Kidney epithelial cell (primary cell): ENCODE results near the gene LIN28B. TPM values are rescaled to one million over a fixed set of nuclear protein-coding genes. Genes with fewer than 3 reads are reported as not detected.
A peak's percentile ranks its signal among the peaks of the same experiment; 100 is the strongest.
"Not testable (repeated sequence)": the region's sequence is repeated elsewhere in the genome, so short reads cannot be mapped to it uniquely, and the experiment has no call there.

ENCODE experiments used
- DNase-seq: peaks from one replicate; pipeline ENCODE4 v3.0.0-alpha.2; 2010; ENCODE audit warnings: low read depth
- H3K27me3 ChIP-seq: 2 replicates; pipeline ENCODE4 v1.6.0; 2011; ENCODE audit warnings: low read length; ENCODE audit not compliant: control insufficient read depth, insufficient read depth
- H3K36me3 ChIP-seq: 2 replicates; pipeline ENCODE4 v1.5.1; 2011; ENCODE audit warnings: low read length; ENCODE audit not compliant: control insufficient read depth, insufficient read depth
- H3K4me3 ChIP-seq: 2 replicates; pipeline ENCODE4 v1.5.1; 2011; ENCODE audit warnings: low read depth, mild to moderate bottlenecking, control low read depth, low read length
- CTCF ChIP-seq: IDR thresholded peaks from 2 replicates; pipeline ENCODE4 v1.5.1; 2011; ENCODE audit warnings: mild to moderate bottlenecking, moderate library complexity, low read length, control low read depth, inconsistent platforms; ENCODE audit not compliant: insufficient read depth, poor library complexity, severe bottlenecking
- total RNA-seq: library from RNA; depleted of rRNA; stranded (reverse); fragments of >200 nt; gene quantifications from 2 replicates; pipeline ENCODE4 v1.2.3, GENCODE V29; 2015

LIN28B gene
- total RNA-seq, 1 donor from 2014 or later = 0.92 TPM

- DNase-seq = no peak
- H3K4me3 ChIP-seq = no peak overlapping the region
- no peak for TF ChIP-seq CTCF
- H3K27me3 ChIP-seq = no peaks in the 10 kb centered on the region
- no peaks in the 10 kb centered on the region for H3K36me3 ChIP-seq
Measured at GRCh38 chr6:105069821-105070445, 113.0 kb downstream of the LIN28B start.

GRCh38 chr6:105072798-105073199 lies 115.9 kb downstream of the LIN28B start:
- no peak for DNase-seq
- no peaks in the 10 kb centered on the region for H3K36me3 ChIP-seq
- no peaks in the 10 kb centered on the region for H3K27me3 ChIP-seq
- TF ChIP-seq CTCF = no peak
- H3K4me3 ChIP-seq = no peak overlapping the region

GRCh38 chr6:105075210-105075609 lies 118.3 kb downstream of the LIN28B start:
- no peak for DNase-seq
- Histone ChIP-seq H3K4me3 (no peak overlapping the region), H3K27me3 (no peaks in the 10 kb centered on the region), H3K36me3 (no peaks in the 10 kb centered on the region)
- no peak for TF ChIP-seq CTCF

- DNase-seq, H3K36me3 ChIP-seq, H3K27me3 ChIP-seq, H3K4me3 ChIP-seq: not testable (repeated sequence)
Measured at GRCh38 chr6:105076418-105076817, 119.5 kb downstream of the LIN28B start.

- DNase-seq = no peak
- peak; percentile 40 for TF ChIP-seq CTCF
Measured at GRCh38 chr6:105077596-105078385, 120.9 kb downstream of the LIN28B start.

GRCh38 chr6:105078386-105078708 lies 121.4 kb downstream of the LIN28B start:
- Histone ChIP-seq H3K36me3 (no peaks in the 10 kb centered on the region), H3K4me3 (no peak overlapping the region), H3K27me3 (no peaks in the 10 kb centered on the region)
- TF ChIP-seq CTCF = no peak
- no peak for DNase-seq

More at GRCh38 chr6:105077596-105078385, 120.9 kb downstream of the LIN28B start:
- Histone ChIP-seq H3K36me3 (no peaks in the 10 kb centered on the region), H3K4me3 (no peak overlapping the region), H3K27me3 (no peaks in the 10 kb centered on the region)
